ENCODE results near the gene A3GALT2.

Gene A3GALT2

DNA sequence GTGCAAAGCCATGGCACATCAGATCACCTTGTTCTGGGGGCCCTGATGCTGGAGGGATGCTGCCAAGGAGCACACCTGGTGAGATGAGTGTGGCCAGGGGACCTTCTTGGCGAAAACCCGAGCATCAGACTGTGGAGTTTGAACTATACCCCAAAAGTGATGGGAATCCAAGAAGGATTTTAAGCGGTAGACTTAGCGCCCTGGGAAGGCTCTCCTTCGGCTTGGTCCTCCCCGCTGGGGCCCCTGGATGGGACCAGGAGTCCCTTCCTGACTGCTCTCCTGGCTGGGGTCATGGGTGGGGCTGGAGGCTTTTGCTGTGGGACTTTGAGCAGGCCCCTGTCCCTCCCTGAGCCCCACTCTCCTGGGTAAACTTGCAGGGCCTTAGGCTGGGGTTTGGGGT is 54.1 kb downstream of the A3GALT2 start:
- H3K9me3 ChIP-seq (ENCODE audit: control insufficient read depth, low read length) = no peaks in the 10 kb centered on the region
- peaks cover 13% of the 10 kb centered on the region for H3K36me3 ChIP-seq (ENCODE audit: control insufficient read depth, insufficient read depth, low read length, severe bottlenecking)
- peaks cover 8% of the 10 kb centered on the region for H3K4me1 ChIP-seq (ENCODE audit: control insufficient read depth, insufficient read depth, low read length)
- H3K9ac ChIP-seq (ENCODE audit: low read length) = no peak overlapping the region
- no peak for DNase-seq (ENCODE audit: low read depth)
- H3K4me3 ChIP-seq (ENCODE audit: low read length) = no peak overlapping the region
- H3K27me3 ChIP-seq (replicated peaks; ENCODE audit: control insufficient read depth, insufficient read depth, low read length) = no peaks in the 10 kb centered on the region

GRCh38 chr1:33265780-33266605 is 54.9 kb downstream of the A3GALT2 start:
- Histone ChIP-seq H3K36me3 (ENCODE audit: control insufficient read depth, insufficient read depth, low read length, severe bottlenecking) (peaks cover 13% of the 10 kb centered on the region), H3K4me1 (ENCODE audit: control insufficient read depth, insufficient read depth, low read length) (peaks cover 8% of the 10 kb centered on the region), H3K27me3 (replicated peaks; ENCODE audit: control insufficient read depth, insufficient read depth, low read length) (no peaks in the 10 kb centered on the region), H3K4me3 (ENCODE audit: low read length) (no peak overlapping the region), H3K9ac (ENCODE audit: low read length) (no peak overlapping the region), H3K9me3 (ENCODE audit: control insufficient read depth, low read length) (no peaks in the 10 kb centered on the region)
- no peak for DNase-seq (ENCODE audit: low read depth)

- Histone ChIP-seq H3K4me1 (ENCODE audit: control insufficient read depth, insufficient read depth, low read length) (peaks cover 4% of the 10 kb centered on the region), H3K36me3 (ENCODE audit: control insufficient read depth, insufficient read depth, low read length, severe bottlenecking) (peaks cover 5% of the 10 kb centered on the region), H3K9ac (ENCODE audit: low read length) (no peak overlapping the region), H3K4me3 (ENCODE audit: low read length) (no peak overlapping the region), H3K27me3 (replicated peaks; ENCODE audit: control insufficient read depth, insufficient read depth, low read length) (no peaks in the 10 kb centered on the region), H3K9me3 (ENCODE audit: control insufficient read depth, low read length) (no peaks in the 10 kb centered on the region)
- no peak for DNase-seq (ENCODE audit: low read depth)
Measured at GRCh38 chr1:33263890-33264504, 56.9 kb downstream of the A3GALT2 start.

GRCh38 chr1:33261344-33261743 is 59.6 kb downstream of the A3GALT2 start:
- no peak overlapping the region for H3K4me3 ChIP-seq (ENCODE audit: low read length)
- H3K9me3 ChIP-seq (ENCODE audit: control insufficient read depth, low read length) = no peaks in the 10 kb centered on the region
- H3K9ac ChIP-seq (ENCODE audit: low read length) = no peak overlapping the region
- no peaks in the 10 kb centered on the region for H3K27me3 ChIP-seq (replicated peaks; ENCODE audit: control insufficient read depth, insufficient read depth, low read length)
- no peak for DNase-seq (ENCODE audit: low read depth)
- H3K36me3 ChIP-seq (ENCODE audit: control insufficient read depth, insufficient read depth, low read length, severe bottlenecking) = peaks cover 5% of the 10 kb centered on the region
- peaks cover 14% of the 10 kb centered on the region for H3K4me1 ChIP-seq (ENCODE audit: control insufficient read depth, insufficient read depth, low read length)

DNA sequence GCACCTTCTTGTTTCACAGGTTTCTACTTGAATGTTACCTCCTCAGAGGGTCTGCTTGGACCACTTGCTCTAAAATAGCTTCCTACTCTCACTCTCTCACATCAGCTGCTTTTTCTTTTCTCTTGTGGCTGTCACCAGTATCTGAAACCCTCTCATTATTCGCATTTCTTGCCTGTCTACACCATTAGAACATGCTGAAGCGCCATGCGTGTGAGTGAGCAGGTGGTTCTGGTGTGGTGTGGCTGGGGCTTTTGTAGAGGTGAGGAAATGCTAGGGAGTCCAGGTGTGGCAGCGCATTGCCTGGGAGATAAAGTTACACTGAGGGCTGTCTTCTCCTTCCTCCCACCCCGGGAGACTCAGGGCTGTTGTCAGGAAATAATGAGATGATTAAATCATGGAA is 60.5 kb downstream of the A3GALT2 start:
- H3K27me3 ChIP-seq (replicated peaks; ENCODE audit: control insufficient read depth, insufficient read depth, low read length) = no peaks in the 10 kb centered on the region

GRCh38 chr1:33259879-33260278 is 61.0 kb downstream of the A3GALT2 start:
- H3K4me3 ChIP-seq (ENCODE audit: low read length) = no peak overlapping the region

More for the DNA sequence above, 60.5 kb downstream of the A3GALT2 start:
- H3K4me1 ChIP-seq (ENCODE audit: control insufficient read depth, insufficient read depth, low read length) = peaks cover 15% of the 10 kb centered on the region
- peaks cover 5% of the 10 kb centered on the region for H3K36me3 ChIP-seq (ENCODE audit: control insufficient read depth, insufficient read depth, low read length, severe bottlenecking)
- no peak overlapping the region for H3K9ac ChIP-seq (ENCODE audit: low read length)
- DNase-seq (ENCODE audit: low read depth) = no peak
- no peak overlapping the region for H3K4me3 ChIP-seq (ENCODE audit: low read length)
- no peaks in the 10 kb centered on the region for H3K9me3 ChIP-seq (ENCODE audit: control insufficient read depth, low read length)

GRCh38 chr1:33258788-33259274 is 62.1 kb downstream of the A3GALT2 start:
- Histone ChIP-seq H3K4me1 (ENCODE audit: control insufficient read depth, insufficient read depth, low read length) (peaks cover 19% of the 10 kb centered on the region), H3K27me3 (replicated peaks; ENCODE audit: control insufficient read depth, insufficient read depth, low read length) (no peaks in the 10 kb centered on the region), H3K4me3 (ENCODE audit: low read length) (no peak overlapping the region), H3K36me3 (ENCODE audit: control insufficient read depth, insufficient read depth, low read length, severe bottlenecking) (peaks cover 5% of the 10 kb centered on the region), H3K9me3 (ENCODE audit: control insufficient read depth, low read length) (no peaks in the 10 kb centered on the region), H3K9ac (ENCODE audit: low read length) (no peak overlapping the region)
- peak; percentile 6 for DNase-seq (ENCODE audit: low read depth)

More at GRCh38 chr1:33259879-33260278, 61.0 kb downstream of the A3GALT2 start:
- Histone ChIP-seq H3K9me3 (ENCODE audit: control insufficient read depth, low read length) (no peaks in the 10 kb centered on the region), H3K36me3 (ENCODE audit: control insufficient read depth, insufficient read depth, low read length, severe bottlenecking) (peaks cover 5% of the 10 kb centered on the region), H3K4me1 (ENCODE audit: control insufficient read depth, insufficient read depth, low read length) (peaks cover 19% of the 10 kb centered on the region), H3K27me3 (replicated peaks; ENCODE audit: control insufficient read depth, insufficient read depth, low read length) (no peaks in the 10 kb centered on the region), H3K9ac (ENCODE audit: low read length) (no peak overlapping the region)
- no peak for DNase-seq (ENCODE audit: low read depth)

- Histone ChIP-seq H3K4me3 (ENCODE audit: low read length) (peak overlapping the region; percentile 94), H3K9ac (ENCODE audit: low read length) (peak overlapping the region; percentile 95), H3K27me3 (replicated peaks; ENCODE audit: control insufficient read depth, insufficient read depth, low read length) (no peaks in the 10 kb centered on the region), H3K36me3 (ENCODE audit: control insufficient read depth, insufficient read depth, low read length, severe bottlenecking) (peaks cover 5% of the 10 kb centered on the region), H3K9me3 (ENCODE audit: control insufficient read depth, low read length) (peaks cover 3% of the 10 kb centered on the region), H3K4me1 (ENCODE audit: control insufficient read depth, insufficient read depth, low read length) (peaks cover 19% of the 10 kb centered on the region)
- DNase-seq (ENCODE audit: low read depth) = peak; percentile 17
Measured at GRCh38 chr1:33257772-33258712, 62.9 kb downstream of the A3GALT2 start.

DNA sequence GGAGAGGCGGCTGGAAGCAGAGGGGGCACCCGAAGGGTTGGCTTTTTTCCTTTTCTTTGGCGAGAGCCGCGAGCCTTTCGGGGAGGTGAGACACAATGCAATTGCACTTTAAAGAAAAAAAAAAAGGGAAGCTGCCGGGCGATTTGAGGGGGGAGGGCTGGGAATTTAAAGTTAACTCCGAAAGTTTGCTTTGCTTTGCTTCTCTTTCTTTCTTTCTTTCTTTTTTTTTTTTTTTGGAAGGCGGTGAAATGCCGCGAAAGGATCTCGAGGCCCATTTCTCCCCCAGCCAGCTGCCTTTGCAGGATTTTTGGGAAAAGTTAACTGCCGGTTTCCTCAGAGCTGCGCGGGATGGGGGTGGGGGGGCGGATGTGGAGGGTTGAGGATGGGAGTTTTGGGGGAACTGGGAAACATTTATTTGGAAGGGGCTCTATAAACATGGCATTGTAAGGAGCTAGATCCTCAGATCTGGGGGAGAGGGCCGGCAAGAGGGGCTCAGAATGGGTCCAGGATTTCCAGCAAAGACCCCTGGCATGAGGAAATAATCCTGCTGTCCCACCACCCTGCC is 63.6 kb downstream of the A3GALT2 start:
- no peaks in the 10 kb centered on the region for H3K36me3 ChIP-seq (ENCODE audit: control insufficient read depth, insufficient read depth, low read length, severe bottlenecking)
- DNase-seq (ENCODE audit: low read depth) = no peak
- peaks cover 3% of the 10 kb centered on the region for H3K9me3 ChIP-seq (ENCODE audit: control insufficient read depth, low read length)
- H3K4me3 ChIP-seq (ENCODE audit: low read length) = peak overlapping the region; percentile 94
- H3K4me1 ChIP-seq (ENCODE audit: control insufficient read depth, insufficient read depth, low read length) = peaks cover 19% of the 10 kb centered on the region
- peak overlapping the region; percentile 95 for H3K9ac ChIP-seq (ENCODE audit: low read length)
- H3K27me3 ChIP-seq (replicated peaks; ENCODE audit: control insufficient read depth, insufficient read depth, low read length) = no peaks in the 10 kb centered on the region
